Activated B cell treated with CpG ODN at 0.5 μM for 24 hours (primary cell): Measurements from ENCODE around the gene NFASC. TPM values are rescaled to one million over a fixed set of nuclear protein-coding genes. Genes with fewer than 3 reads are reported as not detected.

Source experiments
- ATAC-seq: fragments of 200-7000 bp; cut with Tn5 transposase; one replicate; pipeline ENCODE4 v1.10.0; 2021; ENCODE audit warnings: low read depth, mild to moderate bottlenecking, moderate library complexity
- CTCF ChIA-PET: fragments of 350-600 bp; sonication (Branson Sonifier 250); formaldehyde crosslinking; loops from one replicate; lab custom pipeline; 2021; ENCODE audit warnings: antibody characterized with exemption; lab: Charles Lee
- POLR2A ChIA-PET: fragments of 350-600 bp; sonication (Branson Sonifier 250); formaldehyde crosslinking; loops from one replicate; lab custom pipeline; 2021; ENCODE audit warnings: antibody characterized with exemption; lab: Charles Lee
- DNase-seq: peaks from one replicate; pipeline ENCODE4 v3.0.0; 2022
- H3K27ac Mint-ChIP-seq: one replicate; pipeline ENCODE4 v1.8.0; 2020; ENCODE audit warnings: mixed read lengths
- H3K27me3 Mint-ChIP-seq: one replicate; pipeline ENCODE4 v1.8.0; 2021; ENCODE audit warnings: mixed read lengths
- H3K36me3 Mint-ChIP-seq: one replicate; pipeline ENCODE4 v1.8.0; 2021; ENCODE audit warnings: low read depth, mixed read lengths
- H3K4me1 Mint-ChIP-seq: one replicate; pipeline ENCODE4 v1.8.0; 2021; ENCODE audit warnings: mixed read lengths
- H3K4me3 Mint-ChIP-seq: one replicate; pipeline ENCODE4 v1.8.0; 2020; ENCODE audit warnings: mild to moderate bottlenecking, mixed read lengths
- H3K9me3 Mint-ChIP-seq: one replicate; pipeline ENCODE4 v1.8.0; 2020; ENCODE audit warnings: mixed read lengths
- CTCF ChIP-seq: fragments of 200-600 bp; IDR thresholded peaks from one replicate; pipeline ENCODE4 v1.8.0; 2022; ENCODE audit warnings: antibody characterized with exemption, mild to moderate bottlenecking
- intact Hi-C: fragments of 100-400 bp; cut with micrococcal nuclease; formaldehyde crosslinking; loops from one replicate; pipeline ENCODE4 v1.15.1; 2024
- total RNA-seq: library from RNA; stranded (reverse); gene quantifications from 2 replicates; pipeline ENCODE4 v1.2.3, GENCODE V29; 2022

Gene NFASC
- total RNA-seq, 1 donor from 2014 or later: 0.07 TPM

- Mint-ChIP-seq H3K36me3 (no peaks in the 10 kb centered on the region), H3K27me3 (peaks cover 4% of the 10 kb centered on the region), H3K4me3 (no peak overlapping the region), H3K27ac (no peak overlapping the region), H3K4me1 (no peaks in the 10 kb centered on the region), H3K9me3 (no peaks in the 10 kb centered on the region)
- ATAC-seq: no peak
- no peak for DNase-seq
- ChIA-PET POLR2A (no interaction called here), CTCF (no interaction called here)
- intact Hi-C loops: no loop called here
- TF ChIP-seq CTCF: no peak
These were observed 60.7 kb downstream of the NFASC start for GRCh38 chr1:204931313-204931712.

- DNase-seq: no peak
- H3K4me3 Mint-ChIP-seq: no peak overlapping the region
- POLR2A ChIA-PET: no interaction called here
- peaks cover 4% of the 10 kb centered on the region for H3K27me3 Mint-ChIP-seq
- CTCF ChIA-PET: no interaction called here
- no peak for ATAC-seq
- H3K4me1 Mint-ChIP-seq: no peaks in the 10 kb centered on the region
- intact Hi-C loops: no loop called here
- no peak for TF ChIP-seq CTCF
- no peak overlapping the region for H3K27ac Mint-ChIP-seq
- no peaks in the 10 kb centered on the region for H3K9me3 Mint-ChIP-seq
- H3K36me3 Mint-ChIP-seq: no peaks in the 10 kb centered on the region
These were observed 61.3 kb downstream of the NFASC start for GRCh38 chr1:204931768-204932572.

- ATAC-seq: no peak
- ChIA-PET CTCF (no interaction called here), POLR2A (no interaction called here)
- Mint-ChIP-seq H3K4me1 (no peaks in the 10 kb centered on the region), H3K4me3 (no peak overlapping the region), H3K27me3 (peaks cover 5% of the 10 kb centered on the region), H3K27ac (no peak overlapping the region), H3K9me3 (no peaks in the 10 kb centered on the region), H3K36me3 (no peaks in the 10 kb centered on the region)
- TF ChIP-seq CTCF: no peak
- DNase-seq: no peak
- intact Hi-C loops: no loop called here
These were observed 61.9 kb downstream of the NFASC start for GRCh38 chr1:204932573-204932909.

- Mint-ChIP-seq H3K4me3 (no peak overlapping the region), H3K27ac (no peak overlapping the region), H3K36me3 (no peaks in the 10 kb centered on the region), H3K4me1 (no peaks in the 10 kb centered on the region), H3K27me3 (peaks cover 5% of the 10 kb centered on the region), H3K9me3 (no peaks in the 10 kb centered on the region)
- no peak for ATAC-seq
- DNase-seq: no peak
- intact Hi-C loops: no loop called here
- CTCF ChIA-PET: no interaction called here
- no peak for TF ChIP-seq CTCF
- POLR2A ChIA-PET: interaction anchor here (0.5 kb wide), 1 partner anchor 15 kb away, joined by 4 read pairs; no protein-coding TSS in a partner anchor
These were observed 64.5 kb downstream of the NFASC start for GRCh38 chr1:204935155-204935554.

GRCh38 chr1:204936765-204937164 lies 66.1 kb downstream of the NFASC start:
- TF ChIP-seq CTCF: no peak
- Mint-ChIP-seq H3K9me3 (no peaks in the 10 kb centered on the region), H3K27ac (no peak overlapping the region), H3K36me3 (no peaks in the 10 kb centered on the region), H3K4me3 (no peak overlapping the region), H3K4me1 (no peaks in the 10 kb centered on the region), H3K27me3 (peaks cover 5% of the 10 kb centered on the region)
- CTCF ChIA-PET: no interaction called here
- POLR2A ChIA-PET: no interaction called here
- ATAC-seq (no peak), DNase-seq (no peak)
- intact Hi-C loops: no loop called here
